Activated B cell treated with CpG ODN at 0.5 μM for 24 hours (primary cell): ENCODE results near the gene VSIG10L. TPM values are rescaled to one million over a fixed set of nuclear protein-coding genes. Genes with fewer than 3 reads are reported as not detected.

ENCODE experiments used
- ATAC-seq: fragments of 200-7000 bp; cut with Tn5 transposase; one replicate; pipeline ENCODE4 v1.10.0; 2021; ENCODE audit warnings: low read depth, mild to moderate bottlenecking, moderate library complexity
- CTCF ChIA-PET: fragments of 350-600 bp; sonication (Branson Sonifier 250); formaldehyde crosslinking; loops from one replicate; lab custom pipeline; 2021; ENCODE audit warnings: antibody characterized with exemption; lab: Charles Lee
- POLR2A ChIA-PET: fragments of 350-600 bp; sonication (Branson Sonifier 250); formaldehyde crosslinking; loops from one replicate; lab custom pipeline; 2021; ENCODE audit warnings: antibody characterized with exemption; lab: Charles Lee
- DNase-seq: peaks from one replicate; pipeline ENCODE4 v3.0.0; 2022
- H3K27ac Mint-ChIP-seq: one replicate; pipeline ENCODE4 v1.8.0; 2020; ENCODE audit warnings: mixed read lengths
- H3K27me3 Mint-ChIP-seq: one replicate; pipeline ENCODE4 v1.8.0; 2021; ENCODE audit warnings: mixed read lengths
- H3K36me3 Mint-ChIP-seq: one replicate; pipeline ENCODE4 v1.8.0; 2021; ENCODE audit warnings: low read depth, mixed read lengths
- H3K4me1 Mint-ChIP-seq: one replicate; pipeline ENCODE4 v1.8.0; 2021; ENCODE audit warnings: mixed read lengths
- H3K4me3 Mint-ChIP-seq: one replicate; pipeline ENCODE4 v1.8.0; 2020; ENCODE audit warnings: mild to moderate bottlenecking, mixed read lengths
- H3K9me3 Mint-ChIP-seq: one replicate; pipeline ENCODE4 v1.8.0; 2020; ENCODE audit warnings: mixed read lengths
- CTCF ChIP-seq: fragments of 200-600 bp; IDR thresholded peaks from one replicate; pipeline ENCODE4 v1.8.0; 2022; ENCODE audit warnings: antibody characterized with exemption, mild to moderate bottlenecking
- intact Hi-C: fragments of 100-400 bp; cut with micrococcal nuclease; formaldehyde crosslinking; loops from one replicate; pipeline ENCODE4 v1.15.1; 2024
- total RNA-seq: library from RNA; stranded (reverse); gene quantifications from 2 replicates; pipeline ENCODE4 v1.2.3, GENCODE V29; 2022

Gene VSIG10L
- total RNA-seq, 1 donor from 2014 or later = 0.98 TPM

GRCh38 chr19:51293571-51294210, 48.2 kb downstream of the VSIG10L start:
- POLR2A ChIA-PET = no interaction called here
- peaks cover 17% of the 10 kb centered on the region for H3K27me3 Mint-ChIP-seq
- intact Hi-C loops = no loop called here

GRCh38 chr19:51292971-51293370, 49.0 kb downstream of the VSIG10L start:
- ATAC-seq (no peak), DNase-seq (no peak)
- CTCF ChIA-PET = no interaction called here

More at GRCh38 chr19:51293571-51294210, 48.2 kb downstream of the VSIG10L start:
- CTCF ChIA-PET = no interaction called here
- DNase-seq = no peak
- Mint-ChIP-seq H3K4me1 (no peaks in the 10 kb centered on the region), H3K36me3 (no peaks in the 10 kb centered on the region), H3K27ac (no peak overlapping the region), H3K9me3 (no peaks in the 10 kb centered on the region), H3K4me3 (no peak overlapping the region)
- TF ChIP-seq CTCF = no peak
- no peak for ATAC-seq

GRCh38 chr19:51289635-51290034, 52.3 kb downstream of the VSIG10L start:
- H3K4me3 Mint-ChIP-seq = no peak overlapping the region
- H3K4me1 Mint-ChIP-seq = no peaks in the 10 kb centered on the region
- ChIA-PET POLR2A (no interaction called here), CTCF (no interaction called here)
- no peaks in the 10 kb centered on the region for H3K9me3 Mint-ChIP-seq
- no peak overlapping the region for H3K27ac Mint-ChIP-seq
- DNase-seq (no peak), ATAC-seq (no peak)
- no peak for TF ChIP-seq CTCF
- peaks cover 12% of the 10 kb centered on the region for H3K27me3 Mint-ChIP-seq
- intact Hi-C loops = no loop called here
- no peaks in the 10 kb centered on the region for H3K36me3 Mint-ChIP-seq

More at GRCh38 chr19:51292971-51293370, 49.0 kb downstream of the VSIG10L start:
- POLR2A ChIA-PET = no interaction called here
- no peak for TF ChIP-seq CTCF
- intact Hi-C loops = no loop called here
- Mint-ChIP-seq H3K27ac (no peak overlapping the region), H3K27me3 (peaks cover 17% of the 10 kb centered on the region), H3K9me3 (no peaks in the 10 kb centered on the region), H3K4me1 (no peaks in the 10 kb centered on the region), H3K4me3 (no peak overlapping the region), H3K36me3 (no peaks in the 10 kb centered on the region)

- TF ChIP-seq CTCF = no peak
- no peak for ATAC-seq
- no peak overlapping the region for H3K27ac Mint-ChIP-seq
- no peak overlapping the region for H3K4me3 Mint-ChIP-seq
- intact Hi-C loops = no loop called here
- POLR2A ChIA-PET = no interaction called here
- peaks cover 11% of the 10 kb centered on the region for H3K27me3 Mint-ChIP-seq
- DNase-seq = no peak
- H3K36me3 Mint-ChIP-seq = no peaks in the 10 kb centered on the region
- no peaks in the 10 kb centered on the region for H3K4me1 Mint-ChIP-seq
- peaks cover 4% of the 10 kb centered on the region for H3K9me3 Mint-ChIP-seq
- CTCF ChIA-PET = no interaction called here
Observed at GRCh38 chr19:51285682-51286081, 56.3 kb downstream of the VSIG10L start.

GRCh38 chr19:51282335-51282734, 59.6 kb downstream of the VSIG10L start:
- intact Hi-C loops = no loop called here
- POLR2A ChIA-PET = no interaction called here
- CTCF ChIA-PET = no interaction called here
- no peak for ATAC-seq
- Mint-ChIP-seq H3K36me3 (no peaks in the 10 kb centered on the region), H3K27me3 (peaks cover 33% of the 10 kb centered on the region), H3K27ac (no peak overlapping the region), H3K9me3 (peaks cover 11% of the 10 kb centered on the region), H3K4me1 (no peaks in the 10 kb centered on the region), H3K4me3 (no peak overlapping the region)
- TF ChIP-seq CTCF = no peak
- no peak for DNase-seq

Other genes with a start within 250 kb of the VSIG10L start
- gene CTU1, start 233.7 kb downstream of the VSIG10L start, total RNA-seq = 7.8 and 8.9 TPM in 2 replicates
- gene SIGLEC9, start 217.2 kb downstream of the VSIG10L start, total RNA-seq = 0.29 TPM in 1 of 2 replicates, not detected in the other
- gene SIGLEC7, start 199.8 kb downstream of the VSIG10L start, total RNA-seq = not detected in 2 replicates
- gene CD33, start 117.1 kb downstream of the VSIG10L start, total RNA-seq = not detected in 2 replicates
- gene SIGLECL1, start 91.1 kb downstream of the VSIG10L start, total RNA-seq = not detected in 2 replicates
- not detected in 2 replicates for gene IGLON5, start 30.5 kb downstream of the VSIG10L start, total RNA-seq
- gene ETFB, start 24.2 kb upstream of the VSIG10L start, total RNA-seq = 43.8 and 49.0 TPM in 2 replicates
- 2.2 TPM in 1 of 2 replicates, not detected in the other for gene CLDND2, start 26.9 kb upstream of the VSIG10L start, total RNA-seq
- gene NKG7, start 30.5 kb upstream of the VSIG10L start, total RNA-seq = 1.6 and 2.1 TPM in 2 replicates
- gene LIM2, start 45.8 kb upstream of the VSIG10L start, total RNA-seq = not detected in 2 replicates
- 0.17 TPM in 1 of 2 replicates, not detected in the other for gene C19orf84, start 48.5 kb upstream of the VSIG10L start, total RNA-seq
- gene SIGLEC10, start 75.5 kb upstream of the VSIG10L start, total RNA-seq = 50.3 and 52.2 TPM in 2 replicates
- not detected in 2 replicates for gene SIGLEC8, start 116.3 kb upstream of the VSIG10L start, total RNA-seq
- gene CEACAM18, start 136.4 kb upstream of the VSIG10L start, total RNA-seq = not detected in 2 replicates
- not detected in 2 replicates for gene SIGLEC12, start 159.7 kb upstream of the VSIG10L start, total RNA-seq
- gene SIGLEC6, start 189.5 kb upstream of the VSIG10L start, total RNA-seq = 16.4 and 28.7 TPM in 2 replicates
- gene ZNF175, start 229.1 kb upstream of the VSIG10L start, total RNA-seq = 20.6 and 23.6 TPM in 2 replicates